GM19025 (cell line): ENCODE data around the gene IL22RA1.

Source experiments
- ATAC-seq: cut with Tn5 transposase; IDR thresholded peaks from one replicate; pipeline ENCODE4 v1.9.1; 2021; ENCODE audit warnings: mild to moderate bottlenecking, low read depth, moderate library complexity; ENCODE audit not compliant: unreplicated experiment

IL22RA1 gene

GRCh38 chr1:24142546-24143534 lies at the start of gene IL22RA1:
IL22RA1 (minus strand) TSS chr1:24143140; CDS start chr1:24143082, 58 bp downstream.
- no peak for ATAC-seq

DNA sequence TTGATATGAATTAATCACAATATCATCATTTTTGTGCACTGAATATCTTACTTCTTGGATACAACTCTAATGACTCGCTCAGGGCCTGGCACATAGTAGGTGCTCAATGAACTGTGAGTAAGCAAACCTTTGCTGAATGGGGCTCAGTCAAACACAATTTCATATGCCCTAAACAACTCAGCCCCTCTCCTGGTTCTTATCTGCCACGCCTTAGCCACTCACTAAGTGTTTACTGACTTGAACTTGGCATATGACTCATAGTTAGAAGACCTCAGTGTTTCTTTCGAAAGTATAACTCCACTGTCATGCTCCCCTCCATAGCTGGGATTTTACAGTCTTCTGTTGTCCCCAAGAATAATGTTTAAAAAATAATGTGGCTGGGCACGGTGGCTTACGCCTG lies 48.9 kb upstream of the IL22RA1 start:
- no peak for ATAC-seq

DNA sequence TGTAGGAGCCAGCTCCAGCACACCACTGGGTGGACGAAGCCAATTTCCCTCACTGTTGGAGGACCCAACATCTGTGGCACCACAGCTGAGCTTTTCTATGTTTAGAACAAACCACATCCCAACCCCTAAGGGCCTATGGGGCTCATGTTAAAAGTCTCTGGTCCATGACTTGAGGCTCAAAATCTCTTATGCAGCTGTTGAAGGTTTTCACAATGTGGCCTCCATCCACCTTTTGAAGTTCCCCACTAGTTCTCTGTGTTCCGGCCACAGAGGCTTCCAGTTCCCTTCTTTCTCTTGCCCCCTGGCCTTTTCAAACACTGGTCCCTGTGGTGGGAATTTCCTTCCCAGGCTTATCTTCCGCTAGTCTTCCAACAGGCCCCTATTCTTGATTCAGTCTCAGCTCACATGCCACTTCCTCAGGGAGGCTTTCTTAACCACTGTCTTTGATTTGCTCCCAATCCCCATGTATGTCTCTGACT lies 48.1 kb upstream of the IL22RA1 start:
- ATAC-seq: peak; percentile 55

DNA sequence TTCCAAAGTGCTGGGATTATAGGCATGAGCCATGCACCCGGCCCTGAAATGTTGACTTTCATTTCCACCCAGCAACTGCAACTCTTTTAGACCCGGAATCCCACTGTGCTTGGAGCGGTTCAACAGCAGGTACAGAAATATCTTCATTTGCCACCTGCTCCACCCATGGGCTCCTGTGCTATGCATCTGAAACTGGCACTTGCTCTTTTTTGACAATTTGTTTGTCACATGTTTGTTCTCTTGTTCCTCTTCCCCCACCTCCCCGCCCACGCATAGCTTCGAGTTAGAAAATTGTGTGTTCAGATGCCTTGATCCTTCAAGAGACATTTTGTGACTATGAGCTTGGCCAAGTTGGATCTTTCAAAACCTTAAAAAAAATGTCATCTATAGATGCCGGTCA lies 46.6 kb upstream of the IL22RA1 start:
- no peak for ATAC-seq

DNA sequence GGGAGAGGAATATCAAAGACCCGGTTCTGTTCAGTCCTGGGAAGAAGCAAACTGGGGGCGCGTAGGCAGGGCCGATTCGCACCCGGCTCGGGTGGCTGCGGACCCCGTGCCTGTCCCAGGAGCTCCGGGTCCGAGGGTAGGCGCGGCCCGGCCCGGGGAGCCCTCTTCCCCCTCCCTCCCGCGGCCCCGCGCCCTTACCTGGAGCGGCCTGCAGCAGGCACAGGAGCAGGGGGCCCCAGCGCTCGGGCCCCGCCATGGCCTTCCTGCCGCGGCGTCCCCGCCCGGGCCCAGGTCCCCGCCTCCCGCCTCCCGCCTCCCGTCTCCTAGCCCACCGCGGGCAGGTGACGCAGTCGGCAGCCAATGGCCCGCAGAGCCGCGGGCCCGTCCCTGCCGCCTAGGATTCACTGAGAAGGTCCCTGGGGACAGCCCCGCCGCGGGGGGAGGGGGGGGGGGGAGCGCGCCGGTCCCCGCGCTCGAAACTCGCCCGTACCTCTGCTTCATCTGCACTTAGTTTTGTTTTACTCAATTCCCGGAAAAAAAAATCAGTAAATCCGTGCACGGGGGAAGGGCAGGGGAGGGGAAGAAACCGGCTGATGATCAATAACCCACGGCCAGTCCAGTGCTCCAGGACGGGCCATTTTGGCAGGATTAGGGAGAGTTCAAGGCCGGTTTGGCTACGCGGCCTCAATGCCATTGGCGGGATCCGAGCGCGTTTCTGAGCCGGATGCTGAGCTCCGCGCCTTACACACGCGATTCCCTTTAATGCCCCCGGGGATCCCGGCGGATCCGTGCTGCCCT lies 44.3 kb upstream of the IL22RA1 start, which contains the start of gene IFNLR1:
IFNLR1 (minus strand) TSS at position 297 of the 798 bp plus-strand sequence; CDS start at position 256, 41 bp downstream.
- no peak for ATAC-seq

- ATAC-seq: no peak
Observed at GRCh38 chr1:24186711-24186992, 43.7 kb upstream of the IL22RA1 start.

GRCh38 chr1:24186031-24186710 lies 43.2 kb upstream of the IL22RA1 start:
- ATAC-seq: no peak

DNA sequence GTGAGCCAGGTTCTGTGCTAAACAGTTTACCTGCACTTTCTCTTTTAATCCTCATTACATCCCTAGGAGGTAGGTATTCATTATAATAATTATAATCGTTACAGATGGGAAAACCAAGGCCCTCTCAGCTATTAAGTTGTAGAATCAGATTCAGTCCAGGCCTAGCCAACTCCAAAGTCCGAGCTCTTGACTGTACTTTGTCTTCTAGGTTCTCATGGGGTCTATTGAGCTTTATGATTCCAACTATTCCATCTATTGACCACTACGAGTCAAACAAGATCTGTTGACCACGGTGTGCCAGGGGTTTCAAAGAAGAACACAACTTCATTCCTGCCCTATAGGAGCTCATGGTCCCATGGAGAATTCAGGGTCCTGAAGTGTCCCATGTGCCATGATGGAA lies 42.1 kb upstream of the IL22RA1 start:
- no peak for ATAC-seq

DNA sequence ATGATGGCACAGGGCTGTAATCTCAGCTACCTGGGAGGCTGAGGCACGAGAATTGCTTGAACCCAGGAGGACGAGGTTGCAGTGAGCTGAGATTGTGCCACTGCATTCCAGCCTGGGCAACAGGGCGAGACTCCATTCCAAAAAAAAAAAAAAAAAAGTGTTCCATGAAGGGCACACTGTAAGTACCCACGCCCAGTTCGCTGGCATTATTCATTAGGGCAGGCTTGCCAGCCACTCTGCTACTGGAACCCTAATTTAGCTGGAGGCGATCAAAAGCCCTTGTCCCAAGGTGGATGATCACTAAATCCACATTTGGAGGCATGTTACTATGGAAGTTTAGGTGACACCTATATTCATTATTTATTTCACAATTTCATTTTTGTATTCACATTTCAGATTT lies 39.1 kb upstream of the IL22RA1 start:
- ATAC-seq: no peak

- ATAC-seq: no peak
Observed at GRCh38 chr1:24181619-24182018, 38.7 kb upstream of the IL22RA1 start.

DNA sequence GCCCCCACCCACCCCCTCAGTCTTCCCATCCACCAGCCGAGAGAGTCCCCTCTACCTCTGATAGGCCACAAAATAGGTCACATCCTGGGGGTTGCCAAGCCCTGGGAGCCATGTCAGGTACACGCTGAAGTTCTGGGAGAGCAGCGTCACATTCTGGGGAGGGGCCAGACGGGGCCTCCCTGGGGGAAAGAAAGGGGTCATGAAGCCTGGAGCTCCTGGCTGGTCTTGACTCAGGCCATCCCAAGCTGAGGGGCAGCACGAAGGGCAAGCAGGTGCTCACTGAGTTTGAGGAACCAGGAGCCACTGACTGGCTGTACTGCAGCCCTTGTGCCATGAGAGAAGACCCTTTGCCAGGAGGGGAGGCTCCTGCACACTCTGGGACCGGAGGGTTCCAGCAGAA lies 37.7 kb upstream of the IL22RA1 start:
- no peak for ATAC-seq

DNA sequence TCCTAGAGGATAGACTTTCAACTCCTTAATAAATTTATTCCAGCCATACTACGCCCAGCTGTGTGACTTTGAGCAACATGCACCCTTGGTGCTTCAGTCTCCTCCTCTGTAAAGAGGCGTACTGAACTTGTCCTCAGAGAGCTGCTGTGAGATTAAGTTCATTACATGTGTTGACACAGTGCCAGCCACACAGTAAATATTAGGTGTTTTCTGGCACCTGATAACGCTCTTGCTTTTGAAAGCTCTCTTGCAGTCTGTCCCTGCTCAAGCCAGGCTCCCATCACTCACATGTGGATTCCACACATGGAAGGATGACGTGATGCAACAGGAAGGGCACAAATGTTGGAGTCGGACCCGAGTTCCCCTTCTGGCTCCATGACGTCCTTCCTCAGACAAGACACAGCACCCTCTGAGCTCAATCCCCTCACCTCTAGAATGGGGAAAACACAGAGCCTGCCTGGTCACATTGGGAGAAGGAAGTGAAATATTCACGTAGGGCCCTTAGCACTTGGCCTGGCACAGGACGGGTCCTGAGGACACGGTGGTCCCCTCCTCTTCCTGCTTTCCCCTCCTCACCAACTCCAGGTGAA lies 36.4 kb upstream of the IL22RA1 start:
- ATAC-seq: no peak

- no peak for ATAC-seq
Observed at GRCh38 chr1:24178407-24178806, 35.5 kb upstream of the IL22RA1 start.

GRCh38 chr1:24177161-24177560 lies 34.2 kb upstream of the IL22RA1 start:
- no peak for ATAC-seq

DNA sequence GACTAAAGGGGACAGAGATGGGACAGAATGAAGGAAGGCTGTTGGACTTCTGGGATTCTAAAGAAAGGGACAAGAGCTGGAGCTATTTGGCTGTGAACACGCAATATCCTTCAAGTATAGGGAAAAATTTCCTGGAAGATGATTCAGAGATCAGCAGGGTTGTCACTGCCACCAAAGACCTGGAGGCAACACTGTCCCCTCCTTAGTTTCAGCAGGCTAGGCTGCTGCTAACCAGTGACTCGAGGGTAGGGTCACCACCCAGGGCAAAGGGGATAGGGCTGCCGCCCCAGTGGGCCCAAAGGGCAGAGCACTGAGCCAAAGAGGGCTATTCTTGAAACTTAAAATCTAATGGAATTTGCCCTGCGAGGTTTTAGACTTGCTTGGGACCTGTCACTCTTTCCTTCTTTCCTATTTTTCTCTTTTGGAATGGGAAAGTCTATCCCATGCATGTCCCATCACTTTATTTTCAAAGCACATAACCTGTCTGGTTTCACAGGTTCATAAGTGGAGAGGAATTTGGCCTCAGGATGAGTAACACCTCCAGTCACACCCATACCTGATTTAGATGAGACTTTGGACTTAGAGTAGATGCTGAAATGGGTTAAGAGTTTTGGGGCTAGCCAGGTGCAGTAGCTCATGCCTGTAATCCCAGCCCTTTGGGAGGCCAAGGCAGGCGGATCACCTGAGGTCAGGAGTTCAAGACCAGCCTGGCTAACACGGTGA lies 32.3 kb upstream of the IL22RA1 start:
- ATAC-seq: no peak

- no peak for ATAC-seq
Observed at GRCh38 chr1:24173638-24174575, 31.0 kb upstream of the IL22RA1 start.

- ATAC-seq: no peak
Observed at GRCh38 chr1:24172598-24172997, 29.7 kb upstream of the IL22RA1 start.

DNA sequence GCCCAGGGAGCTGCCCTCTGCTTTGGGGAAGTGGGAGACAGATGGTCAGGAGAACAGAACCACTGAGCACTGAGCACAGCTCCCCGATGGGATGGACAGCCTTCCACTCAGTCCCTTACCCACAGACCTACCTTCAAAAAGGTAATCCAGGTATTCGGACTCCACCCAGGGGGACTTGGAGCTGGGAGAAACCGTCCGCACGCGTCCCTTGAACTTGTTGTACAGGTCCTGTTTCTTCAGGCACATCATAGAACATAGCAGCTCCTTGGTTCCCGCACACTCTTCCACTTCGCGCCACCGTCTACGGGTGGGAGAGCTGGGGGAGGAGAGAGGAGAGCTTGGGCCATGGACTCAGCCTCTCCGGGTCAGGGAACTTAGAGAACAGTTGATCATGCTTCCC lies 26.3 kb upstream of the IL22RA1 start:
- ATAC-seq: no peak

DNA sequence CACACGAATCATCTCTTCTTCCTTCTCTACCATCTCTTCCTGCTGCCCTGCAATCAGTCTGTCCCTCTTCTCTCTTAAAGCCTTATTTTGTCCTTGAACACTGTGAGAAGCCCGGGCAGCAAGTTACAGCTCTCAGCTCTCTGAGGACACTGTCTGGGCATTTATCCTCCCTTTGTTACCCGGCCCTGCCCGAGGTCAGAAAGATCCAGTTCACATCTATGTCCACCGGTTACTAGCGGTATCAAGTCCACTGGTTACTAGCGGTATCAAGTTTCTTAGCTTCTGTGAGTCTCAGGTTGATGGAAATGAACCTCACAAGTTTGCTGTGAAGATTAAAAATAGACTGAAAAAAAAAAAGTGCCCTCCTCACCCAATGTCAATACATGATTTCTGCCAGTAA lies 25.3 kb upstream of the IL22RA1 start:
- ATAC-seq: no peak
